ENCODE measurements around the gene TTC7B.

- TF ChIP-seq CTCF (IDR thresholded peaks at IDR 0.05; ENCODE audit: low read length) (no peak), EZH2 (IDR thresholded peaks at IDR 0.05; ENCODE audit: borderline replicate concordance, low read length) (no peak)
Measured at GRCh38 chr14:90644882-90645281, 171.3 kb downstream of the TTC7B start.
